Mesothelial cell of epicardium (in vitro differentiated cells): ENCODE data around the gene MYLK. TPM values are rescaled to one million over a fixed set of nuclear protein-coding genes. Genes with fewer than 3 reads are reported as not detected.

Experiments used
- DNase-seq, 2 experiments: peaks; one replicate each; pipeline ENCODE4 v3.0.0; 2021; ENCODE audit warnings: low spot score in 2 of 2; ENCODE audit not compliant: unreplicated experiment in 2 of 2
- H3K27ac Mint-ChIP-seq: 2 replicates; pipeline ENCODE4 v1.8.0; 2021; ENCODE audit warnings: mixed read lengths
- H3K27me3 Mint-ChIP-seq: 2 replicates; pipeline ENCODE4 v1.8.0; 2021; ENCODE audit warnings: low read depth, mixed read lengths
- H3K36me3 Mint-ChIP-seq: 2 replicates; pipeline ENCODE4 v1.8.0; 2021; ENCODE audit warnings: mixed read lengths
- H3K4me1 Mint-ChIP-seq: 2 replicates; pipeline ENCODE4 v1.8.0; 2021; ENCODE audit warnings: mixed read lengths
- H3K4me3 Mint-ChIP-seq: 2 replicates; pipeline ENCODE4 v1.8.0; 2021; ENCODE audit warnings: mild to moderate bottlenecking, moderate library complexity, mixed read lengths
- H3K9me3 Mint-ChIP-seq: 2 replicates; pipeline ENCODE4 v1.8.0; 2021; ENCODE audit warnings: mixed read lengths
- total RNA-seq: library from RNA; stranded (reverse); gene quantifications from 3 replicates; pipeline ENCODE4 v1.2.1, GENCODE V29; 2021
- TF ChIP-seq, protein P1 (sequence below): fragments of 200-600 bp; sonication (generic); IDR thresholded peaks from one replicate; pipeline ENCODE4 v1.5.0; 2021; ENCODE audit warnings: antibody characterized with exemption; ENCODE audit not compliant: unreplicated experiment

The MYLK gene
- total RNA-seq, 1 donor from 2014 or later: 14.3 TPM

DNA sequence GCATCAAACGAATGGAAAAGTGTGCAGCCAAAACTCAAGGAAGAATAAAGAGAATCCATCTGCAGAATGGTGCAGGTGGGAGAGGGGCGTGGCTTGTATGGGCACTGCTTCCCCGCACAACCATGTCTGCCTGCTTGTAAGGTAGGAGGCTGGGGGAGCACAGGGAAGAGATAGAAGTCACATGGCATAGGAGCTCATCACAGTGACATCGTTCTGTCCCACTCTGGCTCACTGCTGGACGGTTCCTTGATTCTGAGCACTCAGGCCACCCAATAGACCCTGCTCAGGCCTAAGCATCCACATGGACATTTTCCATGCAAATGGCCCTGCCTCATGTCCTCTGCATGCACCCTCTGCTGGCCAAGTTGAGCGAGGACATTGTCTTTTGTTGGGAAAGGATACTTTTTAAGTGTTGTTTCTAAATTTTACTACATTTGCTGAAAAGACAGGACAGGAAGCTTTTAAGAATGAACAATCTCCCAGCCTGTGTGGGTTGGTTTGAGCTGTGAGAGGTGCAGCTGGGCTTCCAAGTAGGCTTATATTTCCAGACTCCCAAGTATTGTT is 3.1 kb downstream of the MYLK start:
- Mint-ChIP-seq H3K4me1 (peaks cover 7% of the 10 kb centered on the region), H3K4me3 (no peak overlapping the region), H3K36me3 (no peaks in the 10 kb centered on the region)

DNA sequence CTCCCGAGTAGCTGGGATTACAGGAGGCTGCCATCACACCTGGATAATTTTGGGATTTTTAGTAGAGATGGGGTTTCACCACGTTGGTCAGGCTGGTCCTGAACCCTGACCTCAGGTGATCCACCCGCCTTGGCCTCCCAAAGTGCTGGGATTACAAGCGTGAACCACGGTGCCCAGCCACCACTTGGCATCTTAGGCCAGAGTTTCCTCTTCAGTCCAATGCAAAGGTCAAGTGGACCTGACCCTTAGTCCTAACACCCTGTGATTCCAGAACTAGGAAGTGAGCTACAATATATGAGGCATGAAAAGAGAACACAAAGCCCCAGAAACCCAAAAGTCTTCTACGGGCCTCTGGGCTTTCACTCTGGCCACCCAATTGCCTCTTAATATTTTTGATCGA is 5.3 kb downstream of the MYLK start:
- TF ChIP-seq, protein P1, sequence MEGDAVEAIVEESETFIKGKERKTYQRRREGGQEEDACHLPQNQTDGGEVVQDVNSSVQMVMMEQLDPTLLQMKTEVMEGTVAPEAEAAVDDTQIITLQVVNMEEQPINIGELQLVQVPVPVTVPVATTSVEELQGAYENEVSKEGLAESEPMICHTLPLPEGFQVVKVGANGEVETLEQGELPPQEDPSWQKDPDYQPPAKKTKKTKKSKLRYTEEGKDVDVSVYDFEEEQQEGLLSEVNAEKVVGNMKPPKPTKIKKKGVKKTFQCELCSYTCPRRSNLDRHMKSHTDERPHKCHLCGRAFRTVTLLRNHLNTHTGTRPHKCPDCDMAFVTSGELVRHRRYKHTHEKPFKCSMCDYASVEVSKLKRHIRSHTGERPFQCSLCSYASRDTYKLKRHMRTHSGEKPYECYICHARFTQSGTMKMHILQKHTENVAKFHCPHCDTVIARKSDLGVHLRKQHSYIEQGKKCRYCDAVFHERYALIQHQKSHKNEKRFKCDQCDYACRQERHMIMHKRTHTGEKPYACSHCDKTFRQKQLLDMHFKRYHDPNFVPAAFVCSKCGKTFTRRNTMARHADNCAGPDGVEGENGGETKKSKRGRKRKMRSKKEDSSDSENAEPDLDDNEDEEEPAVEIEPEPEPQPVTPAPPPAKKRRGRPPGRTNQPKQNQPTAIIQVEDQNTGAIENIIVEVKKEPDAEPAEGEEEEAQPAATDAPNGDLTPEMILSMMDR: no peak
- no peak for DNase-seq
- Mint-ChIP-seq H3K9me3 (peaks cover 5% of the 10 kb centered on the region), H3K27ac (no peak overlapping the region), H3K4me1 (peaks cover 6% of the 10 kb centered on the region), H3K4me3 (no peak overlapping the region), H3K36me3 (no peaks in the 10 kb centered on the region), H3K27me3 (peaks cover 26% of the 10 kb centered on the region)

More for the DNA sequence above, 3.1 kb downstream of the MYLK start:
- H3K9me3 Mint-ChIP-seq: no peaks in the 10 kb centered on the region
- no peak overlapping the region for H3K27ac Mint-ChIP-seq
- TF ChIP-seq, protein P1: peak; percentile 54
- H3K27me3 Mint-ChIP-seq: peaks cover 41% of the 10 kb centered on the region
- DNase-seq: no peak

DNA sequence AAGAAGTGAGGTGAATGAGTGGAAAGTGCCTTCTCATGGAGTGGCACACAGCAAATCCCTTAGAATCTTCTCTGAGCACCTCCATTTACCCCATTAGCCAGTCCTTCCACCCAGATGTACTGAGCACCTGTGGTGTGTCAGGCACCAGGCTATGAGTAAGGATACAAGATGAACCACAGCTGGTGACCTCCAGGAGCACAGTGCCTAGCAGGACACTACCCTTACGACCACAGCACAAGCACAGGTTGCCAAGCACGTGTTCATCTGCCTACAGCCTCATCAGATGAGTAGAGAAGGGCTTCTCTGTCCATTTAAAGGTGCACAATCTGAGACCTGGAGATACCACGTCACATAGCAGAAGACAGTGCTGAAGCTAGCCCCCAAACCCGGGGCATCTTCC is 6.2 kb downstream of the MYLK start:
- Mint-ChIP-seq H3K27me3 (peaks cover 18% of the 10 kb centered on the region), H3K27ac (no peak overlapping the region), H3K36me3 (no peaks in the 10 kb centered on the region), H3K4me3 (no peak overlapping the region), H3K4me1 (no peaks in the 10 kb centered on the region), H3K9me3 (peaks cover 5% of the 10 kb centered on the region)
- DNase-seq: no peak
- TF ChIP-seq, protein P1: no peak

DNA sequence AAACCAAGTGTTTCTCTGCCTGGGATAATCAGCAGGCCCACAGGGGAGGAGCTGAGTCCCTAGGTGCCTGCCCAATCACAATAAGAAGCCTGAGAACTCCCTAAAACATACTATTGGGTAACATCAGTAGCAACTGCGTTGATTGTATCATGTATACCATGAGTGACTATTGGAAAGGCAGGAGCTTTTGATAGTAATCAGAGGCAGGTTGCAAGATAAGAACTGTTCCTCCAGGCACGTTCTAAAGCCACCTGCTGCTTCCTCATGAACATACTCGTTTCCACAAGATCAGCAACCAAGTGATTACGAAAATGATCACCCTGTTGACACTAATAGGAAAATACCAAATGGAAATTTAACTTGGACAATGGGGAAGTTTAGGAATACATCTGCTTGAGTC is 6.7 kb downstream of the MYLK start:
- H3K27me3 Mint-ChIP-seq: peaks cover 13% of the 10 kb centered on the region
- no peak for DNase-seq
- H3K4me1 Mint-ChIP-seq: no peaks in the 10 kb centered on the region
- H3K27ac Mint-ChIP-seq: no peak overlapping the region
- no peak overlapping the region for H3K4me3 Mint-ChIP-seq
- H3K36me3 Mint-ChIP-seq: no peaks in the 10 kb centered on the region
- peaks cover 5% of the 10 kb centered on the region for H3K9me3 Mint-ChIP-seq
- TF ChIP-seq, protein P1: no peak

DNA sequence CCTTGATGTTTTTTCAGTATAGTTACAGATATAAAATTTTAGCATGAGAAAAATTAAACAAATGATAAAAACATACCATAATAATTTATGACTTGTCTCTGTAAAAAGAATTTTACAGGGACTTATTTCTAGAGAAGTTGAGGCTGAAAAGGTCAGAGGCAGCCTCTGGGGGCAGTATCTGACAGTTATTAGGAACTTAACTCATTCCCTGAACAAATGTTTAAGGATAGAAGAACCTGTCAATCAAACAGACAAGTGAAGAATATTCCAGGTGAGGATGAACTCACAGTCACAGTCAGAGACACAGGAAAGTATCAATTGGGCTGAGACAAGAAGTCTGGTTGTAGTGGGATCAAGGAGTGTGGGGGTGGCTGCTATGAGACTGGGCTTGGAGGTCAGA is 7.3 kb downstream of the MYLK start:
- Mint-ChIP-seq H3K27ac (no peak overlapping the region), H3K36me3 (no peaks in the 10 kb centered on the region), H3K4me3 (no peak overlapping the region), H3K27me3 (peaks cover 11% of the 10 kb centered on the region), H3K9me3 (peaks cover 5% of the 10 kb centered on the region), H3K4me1 (no peaks in the 10 kb centered on the region)
- no peak for DNase-seq
- TF ChIP-seq, protein P1: no peak

DNA sequence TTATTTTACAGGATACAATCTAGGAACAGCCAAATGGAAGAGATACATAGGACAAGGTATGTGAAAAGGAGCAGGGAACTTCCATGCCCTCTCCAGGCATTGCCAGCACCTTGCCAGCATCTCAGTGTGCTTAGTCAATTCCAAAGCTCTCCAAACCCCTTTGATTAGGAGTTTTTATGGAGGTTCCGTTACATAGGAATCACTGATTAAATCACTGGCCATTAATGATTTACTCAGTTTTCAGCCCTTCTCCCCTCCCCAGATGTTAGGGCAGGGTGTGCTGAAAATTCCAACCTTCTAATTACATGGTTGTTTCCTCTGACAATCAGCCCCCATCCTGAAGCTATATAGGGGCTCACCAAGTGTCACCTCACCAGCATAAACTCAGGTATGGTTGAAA is 11.5 kb downstream of the MYLK start:
- Mint-ChIP-seq H3K4me1 (no peaks in the 10 kb centered on the region), H3K36me3 (no peaks in the 10 kb centered on the region)
- TF ChIP-seq, protein P1: no peak

More for the DNA sequence above, 11.5 kb downstream of the MYLK start:
- Mint-ChIP-seq H3K27ac (no peak overlapping the region), H3K27me3 (no peaks in the 10 kb centered on the region), H3K4me3 (no peak overlapping the region), H3K9me3 (peaks cover 5% of the 10 kb centered on the region)
- DNase-seq: no peak
